Measurements from ENCODE around the gene COQ4. TPM values are rescaled to one million over a fixed set of nuclear protein-coding genes. Genes with fewer than 3 reads are reported as not detected.
A peak's percentile ranks its signal among the peaks of the same experiment; 100 is the strongest.

Gene COQ4
- polyA plus RNA-seq, 3 donors from 2014 or later: 34.1 to 52.3 (median 44.1) TPM

GRCh38 chr9:128339761-128340690, 17.4 kb downstream of the COQ4 start, which contains the start of gene SLC27A4:
SLC27A4 (plus strand) TSS chr9:128340527; CDS start chr9:128343133, 2,606 bp downstream.
- H3K27me3 Mint-ChIP-seq (ENCODE audit: low read depth in 3 of 3): peaks cover 2 to 4% (median 4%) of the 10 kb centered on the region in 3 donors
- peaks cover 8 to 12% of the 10 kb centered on the region in 2 donors for H3K4me1 Mint-ChIP-seq
- peak within 1 kb of the TSS; percentile 88 to 100 (median 94) for H3K4me3 Mint-ChIP-seq
- peak within 1 kb of the TSS; percentile 74 to 97 (median 89) for H3K27ac Mint-ChIP-seq
- peaks cover 0 to 14% (median 0%) of the 10 kb centered on the region in 3 donors for H3K36me3 Mint-ChIP-seq
- DNase-seq: peak; percentile 75 to 81 (median 79)
- H3K9me3 Mint-ChIP-seq: no peaks in the 10 kb centered on the region

- peak overlapping the region; percentile 88 to 100 (median 94) for H3K4me3 Mint-ChIP-seq
- peaks cover 0 to 17% (median 0%) of the 10 kb centered on the region in 3 donors for H3K36me3 Mint-ChIP-seq
- peak overlapping the region; percentile 74 to 97 (median 89) for H3K27ac Mint-ChIP-seq
- H3K9me3 Mint-ChIP-seq: no peaks in the 10 kb centered on the region
- H3K27me3 Mint-ChIP-seq (ENCODE audit: low read depth in 3 of 3): peaks cover 2 to 4% (median 4%) of the 10 kb centered on the region in 3 donors
- peaks cover 8 to 12% of the 10 kb centered on the region in 2 donors for H3K4me1 Mint-ChIP-seq
- no peak for DNase-seq
Measured at GRCh38 chr9:128340691-128341434, 18.2 kb downstream of the COQ4 start.

DNA sequence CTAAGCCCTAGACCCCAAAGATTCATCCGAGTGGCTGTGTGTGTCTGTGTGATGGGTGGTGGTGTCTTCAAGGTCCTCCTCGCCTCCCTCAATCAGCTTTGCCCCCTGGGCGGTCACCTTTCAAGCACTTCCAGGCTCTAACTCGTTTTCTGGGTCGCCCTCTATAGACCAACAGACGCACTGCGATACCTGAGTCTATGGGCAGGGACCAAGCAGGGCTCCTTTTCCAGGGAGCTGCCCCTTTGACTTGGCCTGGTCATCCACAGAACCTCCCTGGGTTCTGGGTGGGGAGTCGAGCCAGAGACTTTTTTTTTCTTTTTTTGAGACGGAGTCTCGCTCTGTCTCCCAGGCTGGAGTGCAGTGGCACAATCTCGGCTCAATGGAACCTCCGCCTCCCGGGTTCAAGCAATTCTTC, 18.8 kb downstream of the COQ4 start:
- DNase-seq: peak; percentile 45 to 59 (median 52)
- H3K27ac Mint-ChIP-seq: peak overlapping the region; percentile 74 to 97 (median 89)
- no peaks in the 10 kb centered on the region for H3K9me3 Mint-ChIP-seq
- H3K4me1 Mint-ChIP-seq: peaks cover 8 to 12% of the 10 kb centered on the region in 2 donors
- peak overlapping the region; percentile 88 to 100 (median 94) for H3K4me3 Mint-ChIP-seq
- H3K36me3 Mint-ChIP-seq: peaks cover 0 to 17% (median 0%) of the 10 kb centered on the region in 3 donors
- H3K27me3 Mint-ChIP-seq (ENCODE audit: low read depth in 3 of 3): peaks cover 2 to 4% (median 2%) of the 10 kb centered on the region in 3 donors

- no peak for DNase-seq
- no peak overlapping the region for H3K4me3 Mint-ChIP-seq
- H3K9me3 Mint-ChIP-seq: no peaks in the 10 kb centered on the region
- peaks cover 2 to 4% (median 4%) of the 10 kb centered on the region in 3 donors for H3K27me3 Mint-ChIP-seq (ENCODE audit: low read depth in 3 of 3)
- peaks cover 8 to 12% of the 10 kb centered on the region in 2 donors for H3K4me1 Mint-ChIP-seq
- H3K36me3 Mint-ChIP-seq: peaks cover 0 to 25% (median 0%) of the 10 kb centered on the region in 3 donors
- H3K27ac Mint-ChIP-seq: no peak overlapping the region
Measured at GRCh38 chr9:128342971-128343680, 20.5 kb downstream of the COQ4 start.

DNA sequence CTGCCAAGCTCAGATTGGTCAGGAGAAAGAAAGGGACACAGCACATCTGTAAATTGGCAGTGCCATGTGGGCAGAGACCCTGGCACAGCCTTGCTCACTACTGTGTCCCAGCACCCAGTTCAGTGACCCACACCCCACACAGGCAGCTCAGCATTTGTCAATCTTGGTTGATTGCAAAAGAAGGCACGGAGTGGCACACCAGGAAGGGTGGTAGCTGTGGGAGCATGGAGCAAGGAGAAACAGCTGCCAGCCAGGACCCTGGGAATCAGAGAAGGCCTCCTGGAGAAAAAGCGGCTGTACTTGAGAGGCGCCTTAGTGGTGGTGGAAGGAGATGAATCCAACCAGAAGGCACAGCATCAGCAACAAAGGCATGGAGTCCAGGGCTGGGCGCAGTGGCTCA, 21.2 kb downstream of the COQ4 start:
- no peak for DNase-seq
- Mint-ChIP-seq H3K4me1 (peaks cover 8 to 12% of the 10 kb centered on the region in 2 donors), H3K9me3 (no peaks in the 10 kb centered on the region), H3K27ac (no peak overlapping the region), H3K27me3 (ENCODE audit: low read depth in 3 of 3) (peaks cover 2 to 4% (median 3%) of the 10 kb centered on the region in 3 donors), H3K36me3 (peaks cover 0 to 25% (median 0%) of the 10 kb centered on the region in 3 donors), H3K4me3 (no peak overlapping the region)

DNA sequence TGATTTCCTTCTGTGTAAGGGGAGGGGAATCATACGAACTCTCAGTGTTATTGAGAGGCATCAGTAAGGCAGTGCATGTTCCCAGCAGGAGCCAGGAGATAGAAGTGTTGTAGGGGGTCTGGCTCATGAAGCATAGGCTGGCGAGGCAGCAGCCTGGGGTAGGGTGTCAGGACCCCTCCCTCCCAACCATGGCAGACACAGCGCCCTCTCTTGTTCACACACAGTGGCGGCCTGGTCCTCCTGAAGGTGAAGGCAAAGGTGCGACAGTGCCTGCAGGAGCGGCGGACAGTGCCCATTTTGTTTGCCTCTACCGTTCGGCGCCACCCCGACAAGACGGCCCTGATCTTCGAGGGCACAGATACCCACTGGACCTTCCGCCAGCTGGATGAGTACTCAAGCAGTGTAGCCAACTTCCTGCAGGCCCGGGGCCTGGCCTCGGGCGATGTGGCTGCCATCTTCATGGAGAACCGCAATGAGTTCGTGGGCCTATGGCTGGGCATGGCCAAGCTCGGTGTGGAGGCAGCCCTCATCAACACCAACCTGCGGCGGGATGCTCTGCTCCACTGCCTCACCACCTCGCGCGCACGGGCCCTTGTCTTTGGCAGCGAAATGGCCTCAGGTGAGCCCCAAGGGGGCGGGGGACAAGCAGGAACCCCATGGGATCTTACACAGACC, 22.4 kb downstream of the COQ4 start:
- peaks cover 0 to 31% (median 0%) of the 10 kb centered on the region in 3 donors for H3K36me3 Mint-ChIP-seq
- no peak overlapping the region for H3K27ac Mint-ChIP-seq
- H3K9me3 Mint-ChIP-seq: no peaks in the 10 kb centered on the region
- H3K4me1 Mint-ChIP-seq: peaks cover 6 to 8% of the 10 kb centered on the region in 2 donors
- no peak overlapping the region for H3K4me3 Mint-ChIP-seq
- DNase-seq: no peak
- peaks cover 2 to 4% (median 2%) of the 10 kb centered on the region in 3 donors for H3K27me3 Mint-ChIP-seq (ENCODE audit: low read depth in 3 of 3)

- Mint-ChIP-seq H3K27ac (no peak overlapping the region), H3K9me3 (no peaks in the 10 kb centered on the region), H3K27me3 (ENCODE audit: low read depth in 3 of 3) (peaks cover 0 to 2% (median 1%) of the 10 kb centered on the region in 3 donors), H3K4me3 (no peak overlapping the region), H3K36me3 (peaks cover 0 to 32% (median 0%) of the 10 kb centered on the region in 3 donors), H3K4me1 (no peaks in the 10 kb centered on the region)
- no peak for DNase-seq
Measured at GRCh38 chr9:128349125-128349524, 26.5 kb downstream of the COQ4 start.

DNA sequence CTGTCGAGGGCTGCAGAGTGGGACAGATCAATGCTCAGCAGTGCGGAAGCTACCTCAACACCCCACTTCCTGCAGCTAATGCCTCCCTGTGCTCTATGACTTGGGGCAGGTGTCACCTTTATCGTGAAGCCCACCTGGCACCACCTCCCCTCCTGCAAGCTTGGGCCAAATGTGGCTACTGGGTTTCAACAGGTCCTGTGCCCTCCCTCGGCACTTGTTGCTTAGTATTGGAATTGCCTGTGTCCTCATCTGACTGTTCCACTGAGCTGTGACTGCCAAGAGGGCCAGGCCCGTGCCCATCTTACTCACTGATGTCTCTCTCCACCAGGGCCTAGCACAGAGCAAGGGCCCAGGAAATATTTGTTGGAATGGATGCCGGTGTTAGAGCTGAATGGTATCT, 27.1 kb downstream of the COQ4 start:
- no peak for DNase-seq
- H3K27me3 Mint-ChIP-seq (ENCODE audit: low read depth in 3 of 3): peaks cover 0 to 2% (median 1%) of the 10 kb centered on the region in 3 donors
- H3K4me1 Mint-ChIP-seq: no peaks in the 10 kb centered on the region
- peaks cover 0 to 30% (median 0%) of the 10 kb centered on the region in 3 donors for H3K36me3 Mint-ChIP-seq
- H3K27ac Mint-ChIP-seq: no peak overlapping the region
- H3K9me3 Mint-ChIP-seq: no peaks in the 10 kb centered on the region
- no peak overlapping the region for H3K4me3 Mint-ChIP-seq

DNA sequence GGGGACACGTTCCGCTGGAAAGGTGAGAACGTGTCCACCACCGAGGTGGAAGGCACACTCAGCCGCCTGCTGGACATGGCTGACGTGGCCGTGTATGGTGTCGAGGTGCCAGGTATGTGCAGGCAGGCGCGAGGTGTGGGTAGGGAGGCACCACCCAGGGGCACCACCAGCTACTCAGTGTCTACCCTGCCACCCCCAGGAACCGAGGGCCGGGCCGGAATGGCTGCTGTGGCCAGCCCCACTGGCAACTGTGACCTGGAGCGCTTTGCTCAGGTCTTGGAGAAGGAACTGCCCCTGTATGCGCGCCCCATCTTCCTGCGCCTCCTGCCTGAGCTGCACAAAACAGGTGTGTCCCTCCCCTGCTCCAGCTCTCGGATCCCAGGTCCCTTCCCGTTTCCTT, 32.8 kb downstream of the COQ4 start:
- H3K27me3 Mint-ChIP-seq (ENCODE audit: low read depth in 3 of 3): peaks cover 0 to 3% (median 1%) of the 10 kb centered on the region in 3 donors
- H3K27ac Mint-ChIP-seq: no peak overlapping the region
- peaks cover 0 to 17% (median 6%) of the 10 kb centered on the region in 3 donors for H3K36me3 Mint-ChIP-seq
- H3K4me3 Mint-ChIP-seq: no peak overlapping the region
- DNase-seq: no peak
- no peaks in the 10 kb centered on the region for H3K4me1 Mint-ChIP-seq
- no peaks in the 10 kb centered on the region for H3K9me3 Mint-ChIP-seq

GRCh38 chr9:128358090-128358489, 35.5 kb downstream of the COQ4 start:
- Mint-ChIP-seq H3K27me3 (ENCODE audit: low read depth in 3 of 3) (peaks cover 0 to 3% (median 2%) of the 10 kb centered on the region in 3 donors), H3K4me1 (peaks cover 6 to 13% of the 10 kb centered on the region in 2 donors), H3K4me3 (no peak overlapping the region), H3K36me3 (peaks cover 0 to 12% (median 6%) of the 10 kb centered on the region in 3 donors), H3K27ac (no peak overlapping the region), H3K9me3 (no peaks in the 10 kb centered on the region)
- DNase-seq: no peak

DNA sequence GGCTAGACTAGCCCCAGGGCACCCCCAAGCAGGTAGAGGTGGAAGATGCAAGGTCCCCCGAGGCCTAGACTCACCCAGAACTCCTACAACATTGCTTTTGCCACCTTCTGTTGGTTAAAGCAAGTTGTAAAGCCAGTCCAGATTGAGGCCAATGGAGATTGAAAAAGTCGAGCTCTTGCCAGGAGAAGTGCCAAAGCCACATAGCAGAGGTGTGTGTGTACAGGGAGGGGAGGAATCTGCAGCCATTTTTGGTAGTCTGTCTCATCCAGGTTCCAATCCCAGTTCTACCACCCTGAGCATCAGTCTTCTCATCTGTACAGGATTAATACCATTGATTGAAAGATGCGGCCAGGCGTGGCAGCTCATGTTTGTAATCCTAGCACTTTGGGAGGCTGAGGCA, 36.2 kb downstream of the COQ4 start:
- Mint-ChIP-seq H3K27me3 (ENCODE audit: low read depth in 3 of 3) (peaks cover 0 to 3% (median 1%) of the 10 kb centered on the region in 3 donors), H3K36me3 (peaks cover 0 to 7% (median 6%) of the 10 kb centered on the region in 3 donors), H3K9me3 (no peaks in the 10 kb centered on the region), H3K4me3 (no peak overlapping the region), H3K27ac (no peak overlapping the region), H3K4me1 (peaks cover 6 to 13% of the 10 kb centered on the region in 2 donors)
- no peak for DNase-seq

GRCh38 chr9:128360826-128361225, 38.2 kb downstream of the COQ4 start:
- H3K27ac Mint-ChIP-seq: no peak overlapping the region
- peaks cover 0 to 4% (median 3%) of the 10 kb centered on the region in 3 donors for H3K36me3 Mint-ChIP-seq
- H3K4me1 Mint-ChIP-seq: peaks cover 6 to 13% of the 10 kb centered on the region in 2 donors
- DNase-seq: no peak
- peaks cover 1 to 5% (median 4%) of the 10 kb centered on the region in 3 donors for H3K27me3 Mint-ChIP-seq (ENCODE audit: low read depth in 3 of 3)
- no peaks in the 10 kb centered on the region for H3K9me3 Mint-ChIP-seq
- H3K4me3 Mint-ChIP-seq: no peak overlapping the region
